SW 1271 (cell line): Measurements from ENCODE around the gene SMAD2.
"Not testable (repeated sequence)": the region's sequence is repeated elsewhere in the genome, so short reads cannot be mapped to it uniquely, and the experiment has no call there.

Experiments
- DNase-seq, 2 experiments: peaks; one replicate each; lab custom pipeline; 2025; lab: John Stamatoyannopoulos, UW

SMAD2 gene

GRCh38 chr18:47930199-47930930, at the start of gene SMAD2:
SMAD2 (minus strand) TSS chr18:47930659; CDS start chr18:47896756, 33,903 bp downstream.
- DNase-seq: peak in 1 of 2 experiments; percentile 61

- DNase-seq: no peak
These were observed 49.2 kb upstream of the SMAD2 start for GRCh38 chr18:47979611-47980200.

DNA sequence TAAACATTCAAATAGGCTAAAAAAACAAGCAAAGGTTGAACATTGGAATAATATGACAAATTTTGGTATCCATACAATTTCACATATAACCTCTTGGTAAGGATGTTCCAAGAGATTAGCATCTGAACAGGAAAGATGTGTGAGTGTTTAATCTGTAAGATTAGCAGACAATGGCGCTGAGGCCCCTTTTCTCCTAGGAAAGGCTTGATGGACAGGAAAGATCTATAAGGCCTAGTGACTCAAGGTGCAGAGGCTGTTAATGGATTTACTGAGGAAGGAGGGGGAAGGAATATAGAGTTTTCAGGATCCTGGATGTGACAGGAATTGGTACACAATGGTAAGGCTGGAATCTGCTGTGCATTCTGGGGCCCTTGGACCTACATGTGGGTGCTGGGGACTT, 48.1 kb upstream of the SMAD2 start:
- DNase-seq: no peak

- no peak for DNase-seq
These were observed 47.7 kb upstream of the SMAD2 start for GRCh38 chr18:47978141-47978540.

- DNase-seq: no peak
These were observed 45.2 kb upstream of the SMAD2 start for GRCh38 chr18:47975701-47976100.

- no peak for DNase-seq
These were observed 44.6 kb upstream of the SMAD2 start for GRCh38 chr18:47975105-47975504.

DNA sequence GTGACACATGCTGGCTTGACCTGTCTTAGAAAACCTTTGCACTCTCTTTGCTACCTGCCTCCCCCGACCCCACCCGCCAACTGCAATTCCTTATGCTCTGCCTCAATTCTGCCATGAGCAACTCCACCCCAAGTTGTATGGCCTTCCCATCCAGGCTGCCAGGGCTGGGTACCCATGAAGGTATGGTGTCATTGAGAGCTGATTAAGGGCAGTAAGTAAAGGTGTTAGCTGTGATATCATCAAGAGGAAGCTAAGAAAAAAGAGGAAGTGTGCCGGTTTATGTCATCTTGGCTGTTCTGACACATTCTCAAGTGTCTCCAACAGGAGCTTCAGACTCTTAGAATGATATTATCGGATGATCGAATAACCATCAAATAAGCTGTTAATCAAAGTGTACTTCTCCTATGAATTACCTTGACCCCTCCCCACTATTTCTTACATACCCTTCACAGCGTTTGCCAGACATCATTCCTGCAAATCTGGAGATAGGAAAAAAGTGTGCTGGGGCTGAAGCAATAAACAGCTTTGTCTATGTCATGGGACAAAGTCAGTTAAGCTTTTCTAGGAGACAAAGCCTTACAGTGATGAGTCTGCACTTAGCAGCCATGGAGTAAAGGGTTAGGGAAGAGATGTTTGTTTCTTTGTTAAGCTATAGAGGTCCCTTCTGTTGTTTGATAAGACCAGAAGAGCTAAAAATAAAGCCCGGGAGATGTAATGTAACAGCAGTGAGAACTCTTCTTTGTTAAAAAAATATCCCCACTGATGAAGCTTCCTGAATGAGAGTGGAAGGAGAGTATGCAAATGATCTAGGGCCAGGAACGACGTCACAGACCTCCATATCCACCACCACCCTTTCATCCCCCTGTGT, 40.4 kb upstream of the SMAD2 start:
- DNase-seq: no peak

DNA sequence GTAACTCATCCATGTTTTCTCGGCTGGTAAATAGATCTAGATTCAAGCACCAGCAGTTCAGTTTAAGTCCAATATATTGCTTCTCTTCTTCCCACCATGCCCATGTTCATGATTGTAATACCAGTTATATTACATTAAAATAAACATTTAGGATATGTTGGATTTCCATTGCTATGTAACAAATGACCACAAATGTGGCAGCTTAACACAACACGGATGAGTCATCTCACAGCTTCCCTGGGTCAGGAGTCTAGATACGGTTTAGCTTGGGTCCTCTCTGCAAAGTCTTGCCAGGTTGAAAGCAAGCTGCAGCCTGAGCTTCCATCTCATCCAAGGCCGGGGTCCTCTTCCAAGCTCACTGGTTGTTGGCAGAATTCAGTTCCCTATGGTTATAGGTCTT, 39.4 kb upstream of the SMAD2 start:
- no peak for DNase-seq

GRCh38 chr18:47968721-47969120, 38.3 kb upstream of the SMAD2 start:
- DNase-seq: no peak

- DNase-seq: peak in 1 of 2 experiments; percentile 20
These were observed 37.7 kb upstream of the SMAD2 start for GRCh38 chr18:47968006-47968676.

GRCh38 chr18:47964053-47964452, 33.6 kb upstream of the SMAD2 start:
- DNase-seq: no peak

DNA sequence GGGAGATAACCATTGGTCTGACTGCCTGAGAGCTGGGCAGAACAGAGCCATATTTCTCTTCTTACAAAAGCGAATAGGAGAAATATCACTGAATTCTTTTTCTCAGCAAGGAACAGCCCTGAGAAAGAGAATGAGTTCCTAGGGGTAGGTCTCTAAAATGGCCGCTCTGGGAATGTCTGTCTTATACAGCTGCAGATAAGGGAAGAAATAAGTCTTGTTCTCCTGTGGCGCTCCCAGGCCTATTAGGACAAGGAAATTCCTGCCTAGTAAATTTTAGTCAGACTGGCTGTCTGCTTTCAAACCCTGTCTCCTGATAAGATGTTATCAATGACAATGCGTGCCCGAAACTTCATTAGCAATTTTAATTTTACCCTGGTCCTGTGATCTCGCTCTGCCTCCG, 30.5 kb upstream of the SMAD2 start:
- DNase-seq: not testable (repeated sequence)

GRCh38 chr18:47953471-47953931, 23.0 kb upstream of the SMAD2 start:
- no peak for DNase-seq

GRCh38 chr18:47950511-47950910, 20.1 kb upstream of the SMAD2 start:
- no peak for DNase-seq

DNA sequence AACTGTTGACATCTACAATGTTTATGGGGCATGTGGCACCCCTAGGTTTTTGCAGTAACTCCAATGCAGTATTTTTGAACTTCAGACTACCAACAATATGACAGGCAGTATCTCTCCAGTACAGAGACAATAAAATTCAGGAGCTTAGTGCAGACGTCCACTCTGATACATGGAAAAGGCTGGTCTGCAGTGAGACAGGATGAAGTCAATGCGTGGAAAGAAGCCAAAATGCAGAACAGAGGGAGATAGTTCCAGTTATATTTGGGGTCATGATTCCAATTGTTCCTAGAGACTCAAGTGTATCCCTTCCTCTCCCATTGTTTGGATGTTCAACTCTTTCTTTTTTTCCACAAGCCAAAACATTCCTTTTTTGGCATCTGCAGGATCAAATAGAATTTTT, 18.7 kb upstream of the SMAD2 start:
- no peak for DNase-seq

DNA sequence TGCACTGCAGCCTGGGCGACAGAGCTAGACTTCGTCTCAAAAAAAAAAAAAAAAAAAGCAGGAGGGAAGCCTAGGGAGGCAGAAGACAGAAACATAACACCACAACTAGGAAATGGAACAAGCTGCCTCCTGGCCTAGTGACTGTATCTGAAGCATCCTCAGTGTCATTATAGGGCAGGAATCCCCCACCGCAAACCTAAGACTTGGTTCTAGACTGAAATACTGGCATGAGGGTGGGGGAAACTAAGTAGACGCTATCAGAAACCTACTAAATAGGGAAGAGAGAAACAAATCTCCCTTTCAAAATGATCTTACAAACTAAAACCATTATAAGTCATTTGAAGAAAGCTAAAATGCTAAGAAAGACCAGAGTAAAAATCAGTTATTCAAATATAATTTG, 16.4 kb upstream of the SMAD2 start:
- DNase-seq: no peak

DNA sequence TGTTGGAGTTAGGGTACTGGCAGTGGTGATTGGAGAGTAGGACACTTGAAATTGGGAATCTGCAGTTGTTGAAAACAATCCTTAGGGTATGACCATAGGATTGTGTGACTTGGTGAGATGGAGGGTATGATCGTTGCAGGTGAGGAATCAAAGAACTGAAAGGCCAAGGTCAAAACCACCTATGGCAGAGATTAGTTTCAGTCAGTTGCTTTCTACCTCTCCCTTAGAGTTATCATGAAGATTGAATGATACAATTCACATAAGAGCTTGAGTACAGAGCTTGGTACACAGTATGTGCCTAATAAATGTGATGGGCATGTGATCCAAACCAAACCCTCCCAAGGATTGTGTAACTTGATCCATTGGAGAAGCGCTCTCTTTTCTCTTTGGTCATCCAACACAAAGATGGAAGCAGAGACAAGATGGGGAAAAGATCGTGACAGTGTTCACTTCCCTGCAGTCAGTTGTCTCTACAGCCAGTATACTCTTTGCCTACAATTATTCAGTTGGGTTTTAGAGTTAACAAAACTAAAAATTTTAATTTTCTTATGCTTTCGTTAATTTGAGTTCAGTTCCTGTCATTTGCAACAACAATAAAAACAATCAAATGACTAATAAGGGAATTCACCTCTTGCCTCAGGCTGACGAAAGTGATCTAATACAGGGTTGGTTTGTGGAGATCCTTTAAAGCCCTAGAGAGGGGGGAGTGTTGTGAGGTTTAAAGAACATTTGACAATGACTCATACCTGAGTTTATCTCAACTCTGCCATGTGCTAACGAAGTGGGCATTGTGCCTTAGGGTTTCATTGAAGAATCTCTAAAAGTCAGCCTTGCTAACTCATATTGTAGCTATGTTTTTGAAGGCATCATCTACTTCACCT, 14.8 kb upstream of the SMAD2 start:
- no peak for DNase-seq

- no peak for DNase-seq
These were observed 6.5 kb upstream of the SMAD2 start for GRCh38 chr18:47936952-47937351.

DNA sequence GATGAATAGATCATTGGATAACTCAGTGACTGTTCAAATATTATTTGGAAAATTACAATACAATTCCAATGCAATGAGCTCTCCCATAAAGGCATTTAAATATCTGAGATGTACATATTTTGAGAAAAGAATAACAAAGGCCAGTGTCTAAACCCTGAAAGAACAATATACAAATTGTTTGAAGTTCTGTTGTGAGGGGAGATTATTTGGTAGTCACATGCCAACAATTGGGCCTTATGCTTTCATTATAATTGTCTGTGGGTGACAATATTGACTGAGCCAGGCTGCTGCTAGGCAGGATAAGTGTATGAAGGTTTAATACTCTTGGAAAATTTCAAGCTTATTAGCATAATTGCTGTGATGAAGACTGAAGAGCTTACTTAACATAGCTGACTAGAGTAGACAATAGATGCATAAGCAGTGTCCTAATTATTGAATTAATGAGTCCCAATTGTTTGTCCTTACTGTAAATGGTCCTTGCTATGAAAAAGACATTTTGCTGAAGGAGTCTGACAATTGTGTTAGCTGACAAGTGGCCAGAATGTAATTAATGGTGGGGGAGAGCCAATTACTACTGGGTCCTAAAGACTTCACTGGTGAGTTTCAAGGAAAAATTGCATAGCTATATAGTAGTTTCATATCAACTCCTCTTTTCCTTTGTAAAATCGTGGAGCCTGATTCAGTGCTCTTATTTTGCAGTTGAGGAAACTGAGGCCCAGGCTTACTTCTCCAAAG, 5.0 kb upstream of the SMAD2 start:
- no peak for DNase-seq

DNA sequence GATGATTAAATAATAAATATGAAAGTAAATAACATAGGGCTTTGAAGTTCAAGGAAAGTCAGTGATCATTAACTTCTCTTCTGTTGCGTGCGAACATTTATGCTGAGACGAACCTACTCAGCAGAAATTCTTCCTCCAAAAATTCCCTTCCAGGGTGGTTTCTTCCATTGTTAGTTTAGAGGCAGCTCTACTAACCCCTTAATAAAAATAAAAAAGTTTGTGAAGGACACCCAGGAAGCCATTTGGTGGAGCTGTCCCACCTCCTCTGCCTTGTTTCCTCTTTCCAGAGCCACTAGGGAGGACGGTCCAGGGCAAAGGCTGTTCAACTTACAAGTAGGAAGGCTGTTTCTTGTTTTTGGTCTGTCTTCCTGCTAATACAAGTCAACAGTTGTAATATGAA, 2.1 kb upstream of the SMAD2 start:
- no peak for DNase-seq

GRCh38 chr18:47932190-47932589, 1.7 kb upstream of the SMAD2 start:
- no peak for DNase-seq
